ENCODE results near the gene MAPK8IP1.

MAPK8IP1 gene

GRCh38 chr11:45919806-45920530 lies 34.5 kb downstream of the MAPK8IP1 start:
- TF ChIP-seq SPI1 (IDR thresholded peaks at IDR 0.05; ENCODE audit: borderline replicate concordance, low read depth), result no peak
- TF ChIP-seq POLR2AphosphoS5 (IDR thresholded peaks at IDR 0.05; ENCODE audit: low read depth), result no peak
- TF ChIP-seq, protein P1, sequence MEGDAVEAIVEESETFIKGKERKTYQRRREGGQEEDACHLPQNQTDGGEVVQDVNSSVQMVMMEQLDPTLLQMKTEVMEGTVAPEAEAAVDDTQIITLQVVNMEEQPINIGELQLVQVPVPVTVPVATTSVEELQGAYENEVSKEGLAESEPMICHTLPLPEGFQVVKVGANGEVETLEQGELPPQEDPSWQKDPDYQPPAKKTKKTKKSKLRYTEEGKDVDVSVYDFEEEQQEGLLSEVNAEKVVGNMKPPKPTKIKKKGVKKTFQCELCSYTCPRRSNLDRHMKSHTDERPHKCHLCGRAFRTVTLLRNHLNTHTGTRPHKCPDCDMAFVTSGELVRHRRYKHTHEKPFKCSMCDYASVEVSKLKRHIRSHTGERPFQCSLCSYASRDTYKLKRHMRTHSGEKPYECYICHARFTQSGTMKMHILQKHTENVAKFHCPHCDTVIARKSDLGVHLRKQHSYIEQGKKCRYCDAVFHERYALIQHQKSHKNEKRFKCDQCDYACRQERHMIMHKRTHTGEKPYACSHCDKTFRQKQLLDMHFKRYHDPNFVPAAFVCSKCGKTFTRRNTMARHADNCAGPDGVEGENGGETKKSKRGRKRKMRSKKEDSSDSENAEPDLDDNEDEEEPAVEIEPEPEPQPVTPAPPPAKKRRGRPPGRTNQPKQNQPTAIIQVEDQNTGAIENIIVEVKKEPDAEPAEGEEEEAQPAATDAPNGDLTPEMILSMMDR (IDR thresholded peaks at IDR 0.05; ENCODE audit: insufficient read depth, low read length), result no peak
- TF ChIP-seq GABPA (IDR thresholded peaks at IDR 0.05; ENCODE audit: low read depth), result no peak
- TF ChIP-seq, protein P2, sequence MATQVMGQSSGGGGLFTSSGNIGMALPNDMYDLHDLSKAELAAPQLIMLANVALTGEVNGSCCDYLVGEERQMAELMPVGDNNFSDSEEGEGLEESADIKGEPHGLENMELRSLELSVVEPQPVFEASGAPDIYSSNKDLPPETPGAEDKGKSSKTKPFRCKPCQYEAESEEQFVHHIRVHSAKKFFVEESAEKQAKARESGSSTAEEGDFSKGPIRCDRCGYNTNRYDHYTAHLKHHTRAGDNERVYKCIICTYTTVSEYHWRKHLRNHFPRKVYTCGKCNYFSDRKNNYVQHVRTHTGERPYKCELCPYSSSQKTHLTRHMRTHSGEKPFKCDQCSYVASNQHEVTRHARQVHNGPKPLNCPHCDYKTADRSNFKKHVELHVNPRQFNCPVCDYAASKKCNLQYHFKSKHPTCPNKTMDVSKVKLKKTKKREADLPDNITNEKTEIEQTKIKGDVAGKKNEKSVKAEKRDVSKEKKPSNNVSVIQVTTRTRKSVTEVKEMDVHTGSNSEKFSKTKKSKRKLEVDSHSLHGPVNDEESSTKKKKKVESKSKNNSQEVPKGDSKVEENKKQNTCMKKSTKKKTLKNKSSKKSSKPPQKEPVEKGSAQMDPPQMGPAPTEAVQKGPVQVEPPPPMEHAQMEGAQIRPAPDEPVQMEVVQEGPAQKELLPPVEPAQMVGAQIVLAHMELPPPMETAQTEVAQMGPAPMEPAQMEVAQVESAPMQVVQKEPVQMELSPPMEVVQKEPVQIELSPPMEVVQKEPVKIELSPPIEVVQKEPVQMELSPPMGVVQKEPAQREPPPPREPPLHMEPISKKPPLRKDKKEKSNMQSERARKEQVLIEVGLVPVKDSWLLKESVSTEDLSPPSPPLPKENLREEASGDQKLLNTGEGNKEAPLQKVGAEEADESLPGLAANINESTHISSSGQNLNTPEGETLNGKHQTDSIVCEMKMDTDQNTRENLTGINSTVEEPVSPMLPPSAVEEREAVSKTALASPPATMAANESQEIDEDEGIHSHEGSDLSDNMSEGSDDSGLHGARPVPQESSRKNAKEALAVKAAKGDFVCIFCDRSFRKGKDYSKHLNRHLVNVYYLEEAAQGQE (IDR thresholded peaks at IDR 0.05; ENCODE audit: insufficient replicate concordance, low read depth), result no peak
- Histone ChIP-seq H3K27ac (replicated peaks) (no peak overlapping the region), H3K4me3 (replicated peaks; ENCODE audit: insufficient read depth, low read length) (no peak overlapping the region), H3K27me3 (ENCODE audit: insufficient read depth, poor library complexity, severe bottlenecking) (peaks cover 18% of the 10 kb centered on the region)
- DNase-seq (ENCODE audit: low read depth in 1 of 2, low spot score in 1 of 2), result no peak

GRCh38 chr11:45920531-45921477 lies 35.4 kb downstream of the MAPK8IP1 start:
- no peak for TF ChIP-seq SPI1 (IDR thresholded peaks at IDR 0.05; ENCODE audit: borderline replicate concordance, low read depth)
- no peak for TF ChIP-seq POLR2AphosphoS5 (IDR thresholded peaks at IDR 0.05; ENCODE audit: low read depth)
- no peak for TF ChIP-seq GABPA (IDR thresholded peaks at IDR 0.05; ENCODE audit: low read depth)
- TF ChIP-seq, protein P2 (IDR thresholded peaks at IDR 0.05; ENCODE audit: insufficient replicate concordance, low read depth), result no peak
- TF ChIP-seq, protein P1 (IDR thresholded peaks at IDR 0.05; ENCODE audit: insufficient read depth, low read length), result no peak
- Histone ChIP-seq H3K4me3 (replicated peaks; ENCODE audit: insufficient read depth, low read length) (no peak overlapping the region), H3K27ac (replicated peaks) (no peak overlapping the region), H3K27me3 (ENCODE audit: insufficient read depth, poor library complexity, severe bottlenecking) (peaks cover 18% of the 10 kb centered on the region)
- no peak for DNase-seq (ENCODE audit: low read depth in 1 of 2, low spot score in 1 of 2)

GRCh38 chr11:45921561-45922424 lies 36.3 kb downstream of the MAPK8IP1 start:
- TF ChIP-seq POLR2AphosphoS5 (IDR thresholded peaks at IDR 0.05; ENCODE audit: low read depth) (no peak), GABPA (IDR thresholded peaks at IDR 0.05; ENCODE audit: low read depth) (no peak), SPI1 (IDR thresholded peaks at IDR 0.05; ENCODE audit: borderline replicate concordance, low read depth) (no peak)
- TF ChIP-seq, protein P2 (IDR thresholded peaks at IDR 0.05; ENCODE audit: insufficient replicate concordance, low read depth), result no peak
- TF ChIP-seq, protein P1 (IDR thresholded peaks at IDR 0.05; ENCODE audit: insufficient read depth, low read length), result no peak
- H3K27me3 ChIP-seq (ENCODE audit: insufficient read depth, poor library complexity, severe bottlenecking), result peaks cover 18% of the 10 kb centered on the region
- H3K27ac ChIP-seq (replicated peaks), result no peak overlapping the region
- no peak for DNase-seq (ENCODE audit: low read depth in 1 of 2, low spot score in 1 of 2)
- H3K4me3 ChIP-seq (replicated peaks; ENCODE audit: insufficient read depth, low read length), result no peak overlapping the region

Measured in HL-60 (cell line).